Measurements from ENCODE around the gene YBX2. TPM values are rescaled to one million over a fixed set of nuclear protein-coding genes. Genes with fewer than 3 reads are reported as not detected.

YBX2 gene
- total RNA-seq, 1 donor from 2014 or later, result not detected

DNA sequence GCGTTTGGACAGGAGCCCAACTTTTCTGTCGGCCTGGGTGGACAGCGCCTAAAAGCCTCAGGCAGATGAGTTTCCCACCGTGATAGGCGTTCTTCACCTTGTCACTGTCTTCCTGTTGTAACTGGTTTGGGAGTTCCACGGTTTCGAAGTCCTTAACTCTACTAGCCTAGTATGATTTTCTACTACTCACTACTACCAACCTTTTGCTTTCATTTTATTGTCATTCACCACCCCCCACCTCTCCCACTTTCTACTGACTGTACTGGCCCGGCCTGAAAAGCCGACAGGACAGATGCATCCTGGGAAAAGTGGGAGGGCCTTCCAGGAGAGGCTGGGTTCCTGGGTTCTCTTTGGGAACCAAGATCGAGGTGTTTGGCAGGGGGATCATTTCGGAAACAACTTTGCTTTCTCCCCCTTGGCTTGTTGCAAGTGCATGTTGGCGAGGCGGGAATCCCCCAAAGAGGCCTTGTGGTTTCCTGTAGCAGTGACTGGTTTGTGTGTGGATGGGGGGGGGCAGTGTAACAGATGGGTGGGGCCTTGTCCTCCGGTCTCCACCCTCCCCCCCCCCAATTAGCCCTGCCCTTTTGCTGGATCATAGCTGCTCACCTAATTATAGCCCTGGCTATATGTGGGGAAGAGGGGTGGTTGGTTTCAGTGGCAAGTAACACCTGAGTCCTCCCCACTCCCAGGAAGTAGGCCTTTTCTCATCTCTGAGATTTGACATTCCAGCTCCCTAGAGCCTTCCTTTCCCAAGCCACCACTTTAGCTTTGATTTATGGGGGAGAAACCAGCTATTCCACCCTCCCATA is 14.4 kb upstream of the YBX2 start:
- intact Hi-C loops (cut with DNase I), result loop anchor here (2.0 to 5.0 kb wide), 2 partner anchors 42 to 378 kb away; partner anchors contain the start of genes TP53 and WRAP53
- TF ChIP-seq, protein P1, sequence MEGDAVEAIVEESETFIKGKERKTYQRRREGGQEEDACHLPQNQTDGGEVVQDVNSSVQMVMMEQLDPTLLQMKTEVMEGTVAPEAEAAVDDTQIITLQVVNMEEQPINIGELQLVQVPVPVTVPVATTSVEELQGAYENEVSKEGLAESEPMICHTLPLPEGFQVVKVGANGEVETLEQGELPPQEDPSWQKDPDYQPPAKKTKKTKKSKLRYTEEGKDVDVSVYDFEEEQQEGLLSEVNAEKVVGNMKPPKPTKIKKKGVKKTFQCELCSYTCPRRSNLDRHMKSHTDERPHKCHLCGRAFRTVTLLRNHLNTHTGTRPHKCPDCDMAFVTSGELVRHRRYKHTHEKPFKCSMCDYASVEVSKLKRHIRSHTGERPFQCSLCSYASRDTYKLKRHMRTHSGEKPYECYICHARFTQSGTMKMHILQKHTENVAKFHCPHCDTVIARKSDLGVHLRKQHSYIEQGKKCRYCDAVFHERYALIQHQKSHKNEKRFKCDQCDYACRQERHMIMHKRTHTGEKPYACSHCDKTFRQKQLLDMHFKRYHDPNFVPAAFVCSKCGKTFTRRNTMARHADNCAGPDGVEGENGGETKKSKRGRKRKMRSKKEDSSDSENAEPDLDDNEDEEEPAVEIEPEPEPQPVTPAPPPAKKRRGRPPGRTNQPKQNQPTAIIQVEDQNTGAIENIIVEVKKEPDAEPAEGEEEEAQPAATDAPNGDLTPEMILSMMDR (IDR thresholded peaks at IDR 0.05), result no peak
- peaks cover 6 to 37% of the 10 kb centered on the region in 2 donors for H3K4me1 ChIP-seq

GRCh38 chr17:7307686-7308624 is 13.5 kb upstream of the YBX2 start:
- Histone ChIP-seq H3K4me1 (peaks cover 3 to 28% of the 10 kb centered on the region in 2 donors), H3K9me3 (no peaks in the 10 kb centered on the region), H3K27me3 (no peaks in the 10 kb centered on the region), H3K36me3 (peaks cover 34 to 35% of the 10 kb centered on the region in 2 donors), H3K27ac (peak overlapping the region; percentile 97 to 100), H3K4me3 (peak overlapping the region; percentile 76 to 99)
- DNase-seq (ENCODE audit: low spot score in 2 of 2), result no peak
- TF ChIP-seq, protein P1 (IDR thresholded peaks at IDR 0.05), result no peak
- intact Hi-C loops (cut with DNase I), result loop anchor here (1.0 to 5.0 kb wide), 4 partner anchors 43 to 379 kb away; partner anchors contain the start of genes ELP5, PHF23, TP53 and WRAP53

More for the DNA sequence above, 14.4 kb upstream of the YBX2 start:
- DNase-seq (ENCODE audit: low spot score in 2 of 2), result peak in 1 of 2 donors; percentile 88
- peaks cover 43 to 44% of the 10 kb centered on the region in 2 donors for H3K36me3 ChIP-seq
- H3K9me3 ChIP-seq, result no peaks in the 10 kb centered on the region
- no peaks in the 10 kb centered on the region for H3K27me3 ChIP-seq
- peak overlapping the region; percentile 76 to 99 for H3K4me3 ChIP-seq
- H3K27ac ChIP-seq, result peak overlapping the region; percentile 97 to 100

- peak within 1 kb of the TSS; percentile 76 to 99 for H3K4me3 ChIP-seq
- H3K27me3 ChIP-seq, result no peaks in the 10 kb centered on the region
- no peaks in the 10 kb centered on the region for H3K9me3 ChIP-seq
- H3K36me3 ChIP-seq, result peaks cover 25 to 27% of the 10 kb centered on the region in 2 donors
- H3K4me1 ChIP-seq, result peaks cover 3 to 26% of the 10 kb centered on the region in 2 donors
- TF ChIP-seq, protein P1 (IDR thresholded peaks at IDR 0.05), result no peak
- intact Hi-C loops (cut with DNase I), result loop anchor here (1.0 to 5.0 kb wide), 3 partner anchors 54 to 380 kb away; partner anchors contain the start of genes ELP5, PHF23, TP53 and WRAP53
- peak within 1 kb of the TSS; percentile 97 to 100 for H3K27ac ChIP-seq
- DNase-seq (ENCODE audit: low spot score in 2 of 2), result peak; percentile 98 to 99
Measured at GRCh38 chr17:7306911-7307685, 12.7 kb upstream of the YBX2 start, which contains the start of gene EIF5A. EIF5A (plus strand) TSS chr17:7307628; CDS start chr17:7309636, 2,008 bp downstream.

- Histone ChIP-seq H3K27ac (no peak overlapping the region), H3K36me3 (no peaks in the 10 kb centered on the region), H3K4me3 (no peak overlapping the region), H3K4me1 (peaks cover 0 to 9% of the 10 kb centered on the region in 2 donors), H3K27me3 (no peaks in the 10 kb centered on the region), H3K9me3 (no peaks in the 10 kb centered on the region)
- intact Hi-C loops (cut with DNase I), result no loop called here
- TF ChIP-seq, protein P1 (IDR thresholded peaks at IDR 0.05), result no peak
- DNase-seq (ENCODE audit: low spot score in 2 of 2), result no peak
Measured at GRCh38 chr17:7304179-7304578, 9.7 kb upstream of the YBX2 start.

Data from ascending aorta (tissue), 2 donors.